Mesendoderm (in vitro differentiated cells): Measurements from ENCODE around the gene KPNA1.

ENCODE experiments used
- DNase-seq: peaks from one replicate; pipeline ENCODE4 v3.0.0; 2013
- H2AK5ac ChIP-seq: 2 replicates; pipeline ENCODE4 v1.6.1; 2013; ENCODE audit warnings: low read length, inconsistent platforms
- H2BK120ac ChIP-seq: 2 replicates; pipeline ENCODE4 v1.6.1; 2013; ENCODE audit warnings: low read depth, mild to moderate bottlenecking, low read length, moderate library complexity, mixed read lengths
- H2BK15ac ChIP-seq: replicated peaks from 2 replicates; pipeline ENCODE4 v1.6.1; 2013; ENCODE audit warnings: low read depth, mild to moderate bottlenecking, moderate library complexity
- H2BK5ac ChIP-seq: 2 replicates; pipeline ENCODE4 v1.6.1; 2013; ENCODE audit warnings: low read length, inconsistent platforms
- H3K18ac ChIP-seq: 2 replicates; pipeline ENCODE4 v1.6.1; 2013; ENCODE audit warnings: mild to moderate bottlenecking, low read length, mixed read lengths
- H3K23ac ChIP-seq: one replicate; pipeline ENCODE4 v1.6.1; 2013; ENCODE audit warnings: low read length
- H3K27ac ChIP-seq: 2 replicates; pipeline ENCODE4 v1.5.1; 2013; ENCODE audit warnings: low read depth, mild to moderate bottlenecking, inconsistent platforms, low read length, moderate library complexity
- H3K27me3 ChIP-seq: 2 replicates; pipeline ENCODE4 v1.6.1; 2013; ENCODE audit warnings: low read length, control low read depth, mild to moderate bottlenecking, inconsistent platforms; ENCODE audit not compliant: insufficient read depth, poor library complexity
- H3K36me3 ChIP-seq: 2 replicates; pipeline ENCODE4 v1.6.1; 2013; ENCODE audit warnings: low read length, inconsistent platforms; ENCODE audit not compliant: control insufficient read depth, insufficient read depth
- H3K4ac ChIP-seq: one replicate; pipeline ENCODE4 v1.6.1; 2013; ENCODE audit warnings: low read depth, mild to moderate bottlenecking, low read length, moderate library complexity
- H3K4me1 ChIP-seq: 2 replicates; pipeline ENCODE4 v1.6.1; 2013; ENCODE audit warnings: low read depth, low read length, inconsistent platforms; ENCODE audit not compliant: control insufficient read depth
- H3K4me2 ChIP-seq: 2 replicates; pipeline ENCODE4 v1.6.1; 2013; ENCODE audit warnings: low read length
- H3K4me3 ChIP-seq: 2 replicates; pipeline ENCODE4 v1.5.1; 2013; ENCODE audit warnings: mild to moderate bottlenecking, low read length
- H3K56ac ChIP-seq: one replicate; pipeline ENCODE4 v1.6.1; 2013; ENCODE audit warnings: low read length
- H3K79me1 ChIP-seq: 2 replicates; pipeline ENCODE4 v1.6.1; 2013; ENCODE audit warnings: low read length, inconsistent platforms
- H3K79me2 ChIP-seq: 2 replicates; pipeline ENCODE4 v1.6.1; 2013; ENCODE audit warnings: mild to moderate bottlenecking, low read length; ENCODE audit not compliant: control insufficient read depth, insufficient read depth
- H3K9ac ChIP-seq: 2 replicates; pipeline ENCODE4 v1.6.1; 2013; ENCODE audit warnings: low read length, inconsistent platforms
- H4K5ac ChIP-seq: one replicate; pipeline ENCODE4 v1.6.1; 2013; ENCODE audit warnings: low read length
- H4K8ac ChIP-seq: one replicate; pipeline ENCODE4 v1.6.1; 2013; ENCODE audit warnings: low read depth, mild to moderate bottlenecking, control low read depth, low read length, moderate library complexity
- WGBS: extraction: QIAGEN DNeasy Blood & Tissue Kit; methylation state at CpG from one replicate; pipeline ENCODE4 v1.1.7; 2013; ENCODE audit warnings: low lambda C conversion rate, missing lambda C conversion rate; ENCODE audit not compliant: insufficient coverage; ENCODE audit errors: extremely low coverage; 5-methylcytosine and 5-hydroxymethylcytosine counted together

Gene KPNA1

GRCh38 chr3:122397201-122397600 is 117.5 kb downstream of the KPNA1 start:
- Histone ChIP-seq H3K79me2 (no peaks in the 10 kb centered on the region), H3K4ac (no peak overlapping the region), H2BK15ac (no peak overlapping the region), H3K27ac (no peak overlapping the region), H4K5ac (no peak overlapping the region), H3K36me3 (no peaks in the 10 kb centered on the region), H3K56ac (no peak overlapping the region), H3K27me3 (no peaks in the 10 kb centered on the region), H3K9ac (no peak overlapping the region), H3K23ac (no peak overlapping the region), H4K8ac (no peak overlapping the region), H3K4me2 (no peak overlapping the region), H3K4me1 (no peaks in the 10 kb centered on the region), H2AK5ac (no peak overlapping the region), H3K4me3 (no peak overlapping the region), H3K18ac (no peak overlapping the region), H2BK120ac (no peak overlapping the region), H3K79me1 (no peaks in the 10 kb centered on the region), H2BK5ac (no peak overlapping the region)
- WGBS = no CpG with 5 or more reads among the region's 1 CpG
- DNase-seq = no peak

GRCh38 chr3:122396511-122396910 is 118.2 kb downstream of the KPNA1 start:
- Histone ChIP-seq H3K79me1 (no peaks in the 10 kb centered on the region), H4K5ac (no peak overlapping the region), H3K4me3 (no peak overlapping the region), H2BK120ac (no peak overlapping the region), H2AK5ac (no peak overlapping the region), H3K9ac (no peak overlapping the region), H3K36me3 (no peaks in the 10 kb centered on the region), H2BK5ac (no peak overlapping the region), H3K79me2 (no peaks in the 10 kb centered on the region), H3K4ac (no peak overlapping the region), H3K27me3 (no peaks in the 10 kb centered on the region), H3K4me1 (no peaks in the 10 kb centered on the region), H2BK15ac (no peak overlapping the region), H3K27ac (no peak overlapping the region), H3K23ac (no peak overlapping the region), H3K18ac (no peak overlapping the region), H3K56ac (no peak overlapping the region), H3K4me2 (no peak overlapping the region), H4K8ac (no peak overlapping the region)
- no peak for DNase-seq

GRCh38 chr3:122395582-122395981 is 119.2 kb downstream of the KPNA1 start:
- Histone ChIP-seq H3K4me1 (no peaks in the 10 kb centered on the region), H3K23ac (no peak overlapping the region)
- no CpG with 5 or more reads among the region's 3 CpGs for WGBS

GRCh38 chr3:122394173-122394572 is 120.6 kb downstream of the KPNA1 start:
- WGBS = no CpG with 5 or more reads among the region's 1 CpG
- H3K9ac ChIP-seq = no peak overlapping the region

More at GRCh38 chr3:122395582-122395981, 119.2 kb downstream of the KPNA1 start:
- Histone ChIP-seq H4K8ac (no peak overlapping the region), H2AK5ac (no peak overlapping the region), H3K79me2 (no peaks in the 10 kb centered on the region), H4K5ac (no peak overlapping the region), H3K56ac (no peak overlapping the region), H2BK15ac (no peak overlapping the region), H2BK5ac (no peak overlapping the region), H3K9ac (no peak overlapping the region), H3K27me3 (no peaks in the 10 kb centered on the region), H3K36me3 (no peaks in the 10 kb centered on the region), H2BK120ac (no peak overlapping the region), H3K4ac (no peak overlapping the region), H3K18ac (no peak overlapping the region), H3K27ac (no peak overlapping the region), H3K4me2 (no peak overlapping the region), H3K4me3 (no peak overlapping the region), H3K79me1 (no peaks in the 10 kb centered on the region)
- no peak for DNase-seq

GRCh38 chr3:122392868-122393844 is 121.6 kb downstream of the KPNA1 start:
- H3K36me3 ChIP-seq = no peaks in the 10 kb centered on the region
- H2AK5ac ChIP-seq = no peak overlapping the region
- H2BK120ac ChIP-seq = no peak overlapping the region
- no peak overlapping the region for H4K5ac ChIP-seq
- no peak overlapping the region for H3K18ac ChIP-seq
- no peak overlapping the region for H4K8ac ChIP-seq
- no peak overlapping the region for H3K23ac ChIP-seq
- no peak overlapping the region for H3K9ac ChIP-seq
- no peaks in the 10 kb centered on the region for H3K79me1 ChIP-seq
- no peak overlapping the region for H3K4me2 ChIP-seq
- no peak overlapping the region for H3K4ac ChIP-seq
- H2BK5ac ChIP-seq = no peak overlapping the region
- no peaks in the 10 kb centered on the region for H3K27me3 ChIP-seq
- DNase-seq = peak; percentile 55
- no peaks in the 10 kb centered on the region for H3K4me1 ChIP-seq
- no peak overlapping the region for H3K56ac ChIP-seq
- no peak overlapping the region for H3K27ac ChIP-seq
- WGBS = no CpG with 5 or more reads among the region's 2 CpGs
- H3K79me2 ChIP-seq = no peaks in the 10 kb centered on the region
- H2BK15ac ChIP-seq = no peak overlapping the region
- H3K4me3 ChIP-seq = no peak overlapping the region

More at GRCh38 chr3:122394173-122394572, 120.6 kb downstream of the KPNA1 start:
- H2BK5ac ChIP-seq = no peak overlapping the region
- no peak overlapping the region for H2BK120ac ChIP-seq
- H4K8ac ChIP-seq = no peak overlapping the region
- H3K27me3 ChIP-seq = no peaks in the 10 kb centered on the region
- no peak overlapping the region for H3K56ac ChIP-seq
- no peak overlapping the region for H3K18ac ChIP-seq
- no peak overlapping the region for H4K5ac ChIP-seq
- no peaks in the 10 kb centered on the region for H3K36me3 ChIP-seq
- no peak overlapping the region for H3K4me3 ChIP-seq
- H3K23ac ChIP-seq = peak overlapping the region; percentile 24
- no peak overlapping the region for H2BK15ac ChIP-seq
- no peak for DNase-seq
- H3K4me1 ChIP-seq = no peaks in the 10 kb centered on the region
- no peaks in the 10 kb centered on the region for H3K79me1 ChIP-seq
- H3K79me2 ChIP-seq = no peaks in the 10 kb centered on the region
- no peak overlapping the region for H3K27ac ChIP-seq
- no peak overlapping the region for H3K4me2 ChIP-seq
- no peak overlapping the region for H2AK5ac ChIP-seq
- no peak overlapping the region for H3K4ac ChIP-seq
